ENCODE data around the gene REPS2.
A peak's percentile ranks its signal among the peaks of the same experiment; 100 is the strongest.

The REPS2 gene

GRCh38 chrX:17007134-17007768, 60.8 kb downstream of the REPS2 start:
- DNase-seq = no peak

DNA sequence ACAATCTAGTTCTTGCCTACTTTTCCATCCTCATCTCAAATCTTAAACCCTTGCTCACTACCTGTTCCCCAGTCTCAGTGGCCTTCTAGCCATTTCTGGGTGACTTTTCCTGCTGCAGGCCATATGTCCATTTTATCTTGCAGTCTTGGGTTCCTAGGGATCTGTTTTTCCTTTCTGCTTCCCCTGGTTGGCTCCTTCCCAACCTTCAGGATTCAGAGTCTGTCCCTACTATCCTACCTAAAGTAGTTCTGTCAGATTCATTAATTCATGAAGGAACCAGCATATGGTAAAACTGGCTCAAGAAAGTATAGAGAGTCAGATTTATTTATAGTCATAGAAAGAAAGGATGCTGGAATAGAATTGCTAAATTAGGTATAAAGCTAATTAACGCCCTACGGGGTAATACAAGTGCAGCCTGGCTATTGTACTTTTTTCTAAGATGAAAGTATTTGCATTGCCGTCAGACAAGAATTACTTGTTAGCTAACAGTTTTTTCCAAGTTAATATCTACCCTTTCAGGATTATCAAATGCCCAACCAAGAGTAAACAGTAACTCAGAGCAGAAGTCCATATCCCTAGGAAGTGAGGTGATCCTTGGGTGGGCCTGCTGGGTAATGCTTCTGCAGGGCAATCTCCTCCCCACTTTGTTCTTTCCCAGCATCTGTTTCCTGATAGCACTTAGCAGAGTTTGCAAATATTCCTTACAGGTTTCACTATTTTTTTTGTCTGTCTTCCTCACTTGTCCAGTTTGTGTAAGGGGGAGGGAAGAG, 63.6 kb downstream of the REPS2 start:
- DNase-seq = no peak

DNA sequence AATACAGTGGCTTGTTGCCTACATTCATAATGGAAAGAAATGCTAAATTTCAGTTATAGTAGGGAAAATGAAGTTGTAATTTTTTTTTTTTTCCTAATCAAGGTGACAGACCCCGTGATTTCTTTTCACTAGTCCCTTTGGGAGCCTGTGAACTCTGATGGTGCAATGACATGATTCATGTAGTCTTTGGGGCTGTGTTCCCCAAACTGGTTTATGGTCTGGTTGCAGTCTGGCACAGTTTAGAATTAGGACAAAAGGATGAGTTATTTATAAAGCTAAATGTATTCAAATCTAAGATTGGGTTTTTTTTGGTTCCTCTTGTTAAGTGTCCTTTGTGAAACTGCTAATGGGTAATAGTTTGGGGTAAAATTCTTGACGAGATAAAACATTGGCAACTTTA, 66.0 kb downstream of the REPS2 start:
- DNase-seq = no peak

DNA sequence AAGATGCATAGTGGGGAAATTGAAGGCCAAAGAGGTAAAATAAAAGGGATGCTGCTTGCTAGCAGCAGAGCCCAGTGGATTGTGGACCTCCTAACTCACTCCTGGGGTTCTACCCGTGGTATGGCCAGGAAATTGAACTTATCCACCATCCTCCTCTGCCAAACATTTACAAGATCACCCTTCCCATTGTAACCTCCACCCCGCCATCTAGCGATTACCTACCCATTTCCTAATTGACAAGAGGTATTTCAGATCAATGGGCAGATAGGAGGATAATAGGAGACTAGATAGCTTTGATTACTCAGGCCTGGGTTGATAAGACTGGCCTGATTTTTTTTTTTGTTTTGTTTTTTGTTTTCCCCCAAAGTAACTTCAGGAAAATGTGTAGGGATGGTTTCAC, 67.8 kb downstream of the REPS2 start:
- no peak for DNase-seq

DNA sequence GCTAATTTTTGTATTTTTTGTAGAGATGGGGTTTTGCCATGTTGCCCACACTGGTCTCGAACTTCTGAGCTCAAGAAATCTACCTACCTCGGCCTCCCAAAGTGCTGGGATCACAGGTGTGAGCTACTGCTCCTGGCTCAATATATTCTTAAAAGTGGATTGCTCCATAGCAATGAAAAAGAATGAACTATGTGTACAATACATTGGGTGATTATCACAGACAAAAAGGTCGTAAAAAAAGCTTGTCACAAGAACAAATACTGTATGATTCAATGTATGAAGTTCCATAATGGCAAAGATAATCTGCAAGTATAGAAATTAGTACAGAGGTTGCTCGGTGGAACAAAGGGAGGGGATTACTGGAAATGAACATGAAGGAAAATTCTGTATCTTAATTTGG, 70.7 kb downstream of the REPS2 start:
- no peak for DNase-seq

DNA sequence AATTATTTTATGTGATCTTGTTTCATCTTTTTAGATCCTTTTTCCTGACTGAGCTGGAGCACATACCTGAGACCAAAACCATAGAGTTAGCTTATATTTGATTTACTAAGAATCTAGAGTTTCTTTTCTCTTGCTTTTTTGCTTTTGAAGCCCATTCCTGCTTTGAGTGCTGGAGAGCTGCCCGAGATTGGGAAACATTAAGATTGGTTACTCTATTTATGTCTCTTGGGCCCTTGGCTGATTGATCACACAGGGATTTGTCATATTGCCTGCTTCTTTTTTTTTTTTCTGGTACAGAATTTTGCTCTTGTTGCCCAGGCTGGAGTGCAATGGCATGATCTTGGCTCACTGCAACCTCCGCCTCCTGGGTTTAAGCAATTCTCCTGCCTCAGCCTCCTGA, 73.9 kb downstream of the REPS2 start:
- DNase-seq = no peak

GRCh38 chrX:17020851-17021821, 74.7 kb downstream of the REPS2 start:
- DNase-seq = no peak

GRCh38 chrX:17021851-17022604, 75.6 kb downstream of the REPS2 start:
- DNase-seq = peak; percentile 3

DNA sequence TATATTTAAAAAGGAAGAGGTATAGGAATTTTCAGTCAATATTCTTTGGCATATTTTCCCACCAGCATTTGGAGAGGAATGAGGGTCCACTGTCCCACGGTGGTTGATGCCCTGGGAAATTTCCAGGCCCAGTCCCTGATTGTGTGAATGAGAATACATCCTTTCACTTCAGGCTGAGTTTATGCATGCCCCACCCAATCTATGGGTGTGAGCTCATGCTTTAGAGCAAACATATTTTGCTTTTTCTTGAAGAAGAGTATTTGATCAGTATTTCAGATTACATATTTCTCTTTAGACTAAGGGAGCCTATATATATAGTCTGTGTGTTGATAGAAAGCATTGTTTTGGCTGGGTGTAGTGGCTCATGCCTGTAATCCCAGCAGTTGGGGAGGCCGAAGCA, 77.2 kb downstream of the REPS2 start:
- no peak for DNase-seq

- no peak for DNase-seq
Observed at GRCh38 chrX:17024886-17025285, 78.4 kb downstream of the REPS2 start.

DNA sequence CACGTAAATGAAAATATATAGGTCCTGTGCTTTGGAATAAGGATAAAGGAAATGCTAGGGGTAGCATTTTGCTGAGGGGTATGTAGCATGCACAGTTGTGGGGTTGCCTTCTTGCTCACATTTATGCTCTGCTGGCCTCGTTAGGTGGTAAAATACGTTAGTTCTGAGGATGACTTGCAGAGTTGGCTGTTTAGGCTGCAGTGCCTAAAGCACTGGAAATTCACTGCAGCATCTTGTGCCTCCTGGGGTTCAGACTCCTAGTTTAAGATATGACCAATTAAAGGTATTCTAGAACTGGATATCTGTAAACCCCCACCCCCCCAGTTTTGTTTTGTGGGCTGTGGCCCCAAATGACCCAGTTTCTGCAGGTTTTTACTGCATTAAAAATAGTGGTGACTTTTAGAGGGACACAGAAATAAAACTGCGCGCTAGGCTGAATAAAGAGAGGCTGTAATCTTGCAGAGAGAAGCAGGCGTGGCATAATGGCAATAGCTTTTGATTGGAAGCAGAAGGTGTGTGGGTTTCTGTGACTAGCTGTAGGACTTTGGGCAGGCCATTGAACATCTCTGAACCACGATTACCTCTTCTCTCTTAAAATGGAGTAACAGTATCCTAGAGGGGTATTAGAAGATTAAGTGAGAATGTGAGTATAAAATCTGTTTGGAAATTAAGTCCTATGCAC, 79.3 kb downstream of the REPS2 start:
- DNase-seq = no peak

DNA sequence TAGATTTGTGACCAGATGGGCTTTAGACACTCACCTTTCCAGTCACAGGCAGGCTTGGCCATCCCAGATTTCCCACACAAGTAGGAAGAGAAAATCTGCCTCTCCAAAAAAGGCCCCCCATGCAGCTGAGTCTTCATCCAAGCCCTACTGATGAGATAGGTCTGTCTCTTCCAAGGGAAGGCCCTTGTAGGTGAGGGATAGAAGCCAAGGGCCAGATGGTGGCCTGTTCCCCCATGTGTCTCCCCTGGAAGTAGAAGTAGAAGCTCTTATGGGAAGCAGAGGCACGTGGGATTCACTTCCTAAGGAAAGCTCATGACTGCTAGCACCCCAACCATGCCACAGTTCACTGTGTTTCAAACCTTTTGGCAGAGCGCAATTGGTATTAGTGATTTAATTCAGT, 81.5 kb downstream of the REPS2 start:
- no peak for DNase-seq

- no peak for DNase-seq
Observed at GRCh38 chrX:17028356-17028755, 81.9 kb downstream of the REPS2 start.

- DNase-seq = no peak
Observed at GRCh38 chrX:17030092-17030491, 83.6 kb downstream of the REPS2 start.

DNA sequence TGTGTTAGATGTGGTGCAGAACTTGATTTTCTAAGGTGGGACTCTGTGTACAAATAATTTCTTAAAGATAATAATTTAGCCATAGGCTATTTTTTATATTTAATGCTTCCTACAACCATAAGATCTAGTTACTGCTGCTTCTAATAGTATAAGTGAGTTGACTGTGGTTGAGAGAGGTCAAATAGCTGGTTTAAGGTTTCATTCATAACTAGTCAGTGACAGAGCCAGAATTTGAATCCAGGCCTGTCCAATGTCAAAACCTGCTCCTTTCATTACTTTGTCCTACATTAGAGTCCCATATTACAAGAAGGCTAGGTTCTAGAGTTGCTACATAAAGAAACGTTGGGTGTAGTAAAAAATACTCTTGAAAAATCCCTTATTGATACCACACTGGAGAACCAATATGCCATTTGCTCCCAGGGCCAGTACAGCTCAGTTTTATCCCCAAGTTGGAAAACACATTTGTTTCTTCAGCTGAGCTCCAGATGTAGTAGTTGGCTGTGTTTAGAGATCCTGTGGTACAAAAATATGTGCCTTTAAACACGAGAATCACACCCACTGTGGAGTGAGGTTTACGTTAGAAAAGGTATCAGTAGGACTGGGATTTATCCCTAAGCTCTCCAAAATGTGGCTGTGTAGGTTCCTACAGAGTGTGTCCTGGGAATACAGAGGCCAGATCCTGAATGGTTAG, 84.3 kb downstream of the REPS2 start:
- DNase-seq = no peak

- no peak for DNase-seq
Observed at GRCh38 chrX:17031827-17032226, 85.4 kb downstream of the REPS2 start.

GRCh38 chrX:17032351-17032750, 85.9 kb downstream of the REPS2 start:
- DNase-seq = no peak

DNA sequence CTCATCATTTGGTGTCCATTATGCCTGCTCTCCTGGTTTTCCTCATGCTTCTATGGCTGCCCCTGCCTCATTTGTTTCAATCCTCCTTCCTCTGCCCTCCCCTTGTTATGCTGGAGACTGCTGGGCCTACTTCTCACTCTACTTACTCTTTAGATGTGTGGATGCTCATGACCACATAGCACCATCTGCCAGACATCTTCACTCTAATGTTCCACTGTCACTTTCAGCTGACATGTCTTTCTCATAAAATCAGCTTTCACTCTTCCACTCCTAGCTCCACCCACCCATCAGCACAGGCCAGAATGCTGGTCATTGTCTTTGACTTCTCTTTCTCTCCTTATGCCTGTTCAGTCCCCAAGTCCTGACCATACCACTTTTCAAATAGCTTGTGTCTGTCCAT, 86.8 kb downstream of the REPS2 start:
- DNase-seq = no peak

DNA sequence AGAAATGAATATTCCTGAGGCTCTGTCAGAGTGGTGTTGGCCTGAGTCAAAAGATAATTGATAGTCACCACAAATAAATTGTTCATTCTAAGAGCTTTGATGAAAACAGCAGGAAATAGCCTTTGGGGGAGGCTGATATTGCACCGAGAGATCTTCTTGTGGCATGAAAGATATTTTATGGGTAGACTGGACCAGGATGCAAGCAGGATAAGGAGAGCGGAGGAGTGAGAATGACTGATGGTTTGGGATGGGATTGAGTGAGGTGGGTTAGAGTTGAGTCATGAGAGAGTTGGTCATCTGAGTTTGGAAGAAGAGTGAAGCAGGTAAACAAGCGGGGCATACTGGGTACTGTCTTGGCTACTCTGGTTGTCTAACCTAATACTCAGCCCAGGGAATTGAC, 88.7 kb downstream of the REPS2 start:
- DNase-seq = no peak

- DNase-seq = no peak
Observed at GRCh38 chrX:17036171-17036961, 89.9 kb downstream of the REPS2 start.

- DNase-seq = no peak
Observed at GRCh38 chrX:17038277-17038676, 91.8 kb downstream of the REPS2 start.

Data from NCI-H187 treated with DMSO at 0.1 percent for 48 hours (cell line).